C4-2B (cell line): ENCODE data around the gene PDGFRB.

Experiments used
- CTCF ChIP-seq: fragments of 450-650 bp; conservative IDR thresholded peaks from 2 replicates; pipeline ENCODE4 v1.5.1; 2017; ENCODE audit warnings: mild to moderate bottlenecking
- ZFX ChIP-seq: fragments of 450-650 bp; IDR thresholded peaks from 2 replicates; pipeline ENCODE4 v1.6.1; 2017

DNA sequence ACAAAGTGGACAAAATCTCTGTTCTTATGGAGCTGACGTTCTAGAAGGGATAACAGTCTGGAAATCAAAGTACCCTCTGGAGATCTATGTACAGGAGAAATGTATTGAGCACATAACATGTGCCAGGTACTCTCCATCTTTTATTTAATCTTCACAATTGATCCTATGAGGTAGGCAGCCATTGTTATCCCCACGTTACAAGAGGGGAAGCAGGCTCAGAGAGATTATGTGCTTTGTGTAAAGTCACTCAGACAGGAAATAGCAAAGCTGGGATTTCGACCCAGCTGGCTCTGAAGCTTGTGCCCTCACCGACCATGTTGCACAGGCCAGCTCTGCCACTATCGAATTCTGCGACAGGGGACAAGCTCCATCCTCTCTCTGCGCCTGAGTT lies 21.5 kb downstream of the PDGFRB start:
- TF ChIP-seq CTCF = no peak
- TF ChIP-seq ZFX = no peak
